BLaER1 (cell line): ENCODE results near the gene P3H3.

ENCODE experiments used
- H3K27ac ChIP-seq: shearing (Covaris generic); formaldehyde crosslinking; 2 replicates; pipeline ENCODE4 v1.8.1; 2022
- H3K27me3 ChIP-seq: shearing (Covaris generic); formaldehyde crosslinking; 2 replicates; pipeline ENCODE4 v1.8.1; 2022
- H3K36me3 ChIP-seq: shearing (Covaris generic); formaldehyde crosslinking; 2 replicates; pipeline ENCODE4 v1.8.1; 2022
- H3K4me1 ChIP-seq: shearing (Covaris generic); formaldehyde crosslinking; 2 replicates; pipeline ENCODE4 v1.8.1; 2022
- H3K4me2 ChIP-seq: shearing (Covaris generic); formaldehyde crosslinking; 2 replicates; pipeline ENCODE4 v1.8.1; 2022
- H3K4me3 ChIP-seq: shearing (Covaris generic); formaldehyde crosslinking; 2 replicates; pipeline ENCODE4 v1.8.1; 2022
- H3K9ac ChIP-seq: shearing (Covaris generic); formaldehyde crosslinking; 2 replicates; pipeline ENCODE4 v1.8.1; 2022
- H3K9me3 ChIP-seq: shearing (Covaris generic); formaldehyde crosslinking; 2 replicates; pipeline ENCODE4 v1.8.1; 2022
- H4K20me1 ChIP-seq: shearing (Covaris generic); formaldehyde crosslinking; 2 replicates; pipeline ENCODE4 v1.8.1; 2022
- Cebpa-rat ChIP-seq: shearing (Covaris generic); IDR thresholded peaks from 2 replicates; pipeline ENCODE4 v1.8.1; 2022

P3H3 gene

GRCh38 chr12:6826125-6826733 is 2.0 kb upstream of the P3H3 start:
- peaks cover 35% of the 10 kb centered on the region for H3K4me1 ChIP-seq
- no peaks in the 10 kb centered on the region for H3K9me3 ChIP-seq
- H4K20me1 ChIP-seq: peaks cover 74% of the 10 kb centered on the region
- no peak overlapping the region for H3K27ac ChIP-seq
- peak overlapping the region; percentile 63; the same call in 1 of the 2 replicates for H3K4me2 ChIP-seq
- peaks cover 99% of the 10 kb centered on the region for H3K27me3 ChIP-seq
- H3K4me3 ChIP-seq: no peak overlapping the region
- no peak overlapping the region for H3K9ac ChIP-seq
- no peak for TF ChIP-seq Cebpa-rat
- H3K36me3 ChIP-seq: no peaks in the 10 kb centered on the region

- Histone ChIP-seq H3K27ac (no peak overlapping the region), H3K36me3 (no peaks in the 10 kb centered on the region), H3K9ac (no peak overlapping the region), H3K4me1 (peaks cover 32% of the 10 kb centered on the region), H3K4me3 (0 out of 2 replicates have a peak overlapping the region, but pooled peaks have one; percentile 14), H4K20me1 (peaks cover 80% of the 10 kb centered on the region), H3K9me3 (no peaks in the 10 kb centered on the region), H3K4me2 (peak overlapping the region; percentile 63), H3K27me3 (peaks cover 99% of the 10 kb centered on the region)
- no peak for TF ChIP-seq Cebpa-rat
These were observed 1.3 kb upstream of the P3H3 start for GRCh38 chr12:6826734-6827436.

DNA sequence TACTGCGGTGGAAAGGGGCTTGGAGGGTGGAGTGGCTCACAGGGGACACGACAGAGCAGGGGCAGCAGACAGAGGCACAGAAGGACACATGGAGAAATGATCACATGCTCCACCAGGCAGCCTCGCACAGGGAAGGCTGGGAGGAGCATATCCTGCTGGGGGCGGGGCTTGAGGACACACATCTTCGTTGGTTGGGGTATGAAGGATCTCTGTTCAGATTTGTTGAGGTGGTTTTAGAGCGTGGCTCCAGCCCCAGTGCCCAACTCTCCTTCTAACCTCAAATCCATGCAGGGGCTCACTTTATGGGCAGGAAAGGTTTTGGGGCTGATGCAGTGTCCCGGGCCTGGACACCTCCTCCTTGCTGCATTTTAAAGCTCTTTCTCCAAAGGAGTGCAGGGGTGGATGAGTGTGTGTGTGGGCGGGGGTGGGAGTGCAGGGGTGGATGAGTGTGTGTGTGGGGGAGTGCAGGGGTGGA is 733 bp upstream of the P3H3 start:
- H3K27ac ChIP-seq: no peak overlapping the region
- H3K9ac ChIP-seq: no peak overlapping the region
- no peaks in the 10 kb centered on the region for H3K9me3 ChIP-seq
- peaks cover 80% of the 10 kb centered on the region for H4K20me1 ChIP-seq
- no peak for TF ChIP-seq Cebpa-rat
- no peak overlapping the region for H3K4me3 ChIP-seq
- peaks cover 99% of the 10 kb centered on the region for H3K27me3 ChIP-seq
- H3K4me1 ChIP-seq: peaks cover 30% of the 10 kb centered on the region
- peak overlapping the region; percentile 63 for H3K4me2 ChIP-seq
- H3K36me3 ChIP-seq: no peaks in the 10 kb centered on the region

DNA sequence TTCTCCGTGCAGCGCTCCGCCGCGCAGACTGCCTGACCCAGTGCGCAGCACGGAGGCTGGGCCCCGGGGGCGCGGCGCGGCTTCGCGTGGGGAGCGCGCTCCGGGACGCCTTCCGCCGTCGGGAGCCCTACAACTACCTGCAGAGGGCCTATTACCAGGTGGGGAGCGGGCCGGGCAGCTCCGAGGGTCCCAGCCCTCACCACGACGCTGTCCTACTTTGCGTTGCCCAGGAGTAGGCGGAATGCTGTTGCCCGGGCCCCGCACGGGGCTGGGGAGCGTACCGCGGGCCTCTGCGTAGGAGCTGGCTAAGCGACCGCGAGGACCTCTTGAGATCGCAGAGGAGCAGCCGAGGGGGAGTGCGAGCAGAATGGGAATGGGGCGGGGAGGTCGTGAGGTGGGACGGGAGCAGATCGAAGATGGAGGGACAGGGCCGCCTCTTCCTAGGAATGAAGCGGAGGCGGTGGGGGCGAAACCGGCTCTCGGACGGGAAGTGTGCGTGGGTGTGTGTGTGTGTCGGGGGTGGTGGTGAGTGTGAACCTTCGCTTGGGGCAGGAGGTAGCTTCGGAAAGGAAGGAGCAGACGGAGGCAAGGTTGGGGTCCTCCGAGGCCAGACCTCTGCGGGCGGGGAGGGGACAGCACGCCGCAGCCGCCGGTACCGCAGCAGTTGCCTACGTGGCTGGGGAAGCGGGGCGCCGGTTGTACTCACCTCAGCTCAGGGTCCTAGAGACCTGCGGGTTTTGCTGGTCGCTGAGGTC is 751 bp downstream of the P3H3 start:
- peak overlapping the region; percentile 93 for H3K4me2 ChIP-seq
- peaks cover 98% of the 10 kb centered on the region for H3K27me3 ChIP-seq
- H3K9ac ChIP-seq: peak overlapping the region; percentile 61
- peaks cover 30% of the 10 kb centered on the region for H3K4me1 ChIP-seq
- H3K9me3 ChIP-seq: no peaks in the 10 kb centered on the region
- H3K27ac ChIP-seq: no peak overlapping the region
- no peaks in the 10 kb centered on the region for H3K36me3 ChIP-seq
- TF ChIP-seq Cebpa-rat: no peak
- H4K20me1 ChIP-seq: peaks cover 71% of the 10 kb centered on the region
- H3K4me3 ChIP-seq: peak overlapping the region; percentile 68

DNA sequence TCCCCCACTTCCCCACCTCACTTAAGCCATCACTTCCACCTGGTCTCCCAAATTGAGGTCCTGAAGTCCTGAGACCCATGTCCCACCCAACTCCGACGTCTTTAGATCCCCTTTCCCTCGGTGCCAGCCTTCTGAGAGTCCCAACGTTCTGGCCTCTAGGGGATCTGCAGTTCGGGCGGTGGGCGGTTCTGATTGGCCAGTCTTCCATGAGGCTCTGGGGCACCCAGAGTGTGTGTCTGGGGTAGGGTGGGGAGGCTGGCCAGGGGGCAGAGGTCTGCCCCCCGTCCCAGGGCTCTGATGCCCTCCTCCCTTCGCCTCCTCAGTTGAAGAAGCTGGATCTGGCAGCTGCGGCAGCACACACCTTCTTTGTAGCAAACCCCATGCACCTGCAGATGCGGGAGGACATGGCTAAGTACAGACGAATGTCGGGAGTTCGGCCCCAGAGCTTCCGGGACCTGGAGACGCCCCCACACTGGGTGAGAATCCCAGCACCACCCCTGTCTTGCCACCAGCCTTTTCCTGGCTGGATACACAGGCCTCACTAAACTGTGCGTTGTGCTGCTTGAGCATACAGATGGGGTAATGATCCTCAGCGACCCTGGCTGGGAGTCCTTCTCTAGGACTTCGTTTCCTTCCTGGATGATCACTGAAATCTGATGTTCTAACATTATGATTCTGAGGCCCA is 1.5 kb downstream of the P3H3 start:
- H3K9ac ChIP-seq: no peak overlapping the region
- H3K9me3 ChIP-seq: no peaks in the 10 kb centered on the region
- peaks cover 98% of the 10 kb centered on the region for H3K27me3 ChIP-seq
- TF ChIP-seq Cebpa-rat: no peak
- peaks cover 68% of the 10 kb centered on the region for H4K20me1 ChIP-seq
- H3K4me2 ChIP-seq: peak overlapping the region; percentile 93
- peak overlapping the region; percentile 68 for H3K4me3 ChIP-seq
- no peaks in the 10 kb centered on the region for H3K36me3 ChIP-seq
- H3K27ac ChIP-seq: no peak overlapping the region
- H3K4me1 ChIP-seq: peaks cover 30% of the 10 kb centered on the region

DNA sequence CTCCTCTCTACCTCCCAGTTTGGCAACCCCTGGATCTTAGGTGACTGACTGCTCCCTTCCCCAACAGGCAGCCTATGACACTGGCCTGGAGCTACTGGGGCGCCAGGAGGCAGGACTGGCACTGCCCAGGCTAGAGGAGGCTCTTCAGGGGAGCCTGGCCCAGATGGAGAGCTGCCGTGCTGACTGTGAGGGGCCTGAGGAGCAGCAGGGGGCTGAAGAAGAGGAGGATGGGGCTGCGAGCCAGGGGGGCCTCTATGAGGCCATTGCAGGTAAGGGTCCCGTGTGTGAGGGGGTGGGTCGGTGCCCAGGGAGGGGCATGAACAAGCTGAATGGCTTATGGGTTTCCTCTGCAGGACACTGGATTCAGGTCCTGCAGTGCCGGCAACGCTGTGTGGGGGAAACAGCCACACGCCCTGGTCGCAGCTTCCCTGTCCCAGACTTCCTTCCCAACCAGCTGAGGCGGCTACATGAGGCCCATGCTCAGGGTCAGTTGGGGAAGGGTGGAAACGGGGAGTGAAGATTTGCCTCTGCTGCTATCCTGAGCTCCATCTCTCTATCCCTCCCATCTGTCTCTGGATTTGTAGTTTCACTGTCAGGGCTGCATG is 2.2 kb downstream of the P3H3 start:
- Histone ChIP-seq H3K4me3 (no peak overlapping the region), H3K9me3 (no peaks in the 10 kb centered on the region), H3K27ac (no peak overlapping the region), H3K9ac (no peak overlapping the region), H3K4me1 (peaks cover 30% of the 10 kb centered on the region), H3K27me3 (peaks cover 96% of the 10 kb centered on the region), H4K20me1 (peaks cover 61% of the 10 kb centered on the region), H3K4me2 (no peak overlapping the region), H3K36me3 (no peaks in the 10 kb centered on the region)
- TF ChIP-seq Cebpa-rat: no peak

DNA sequence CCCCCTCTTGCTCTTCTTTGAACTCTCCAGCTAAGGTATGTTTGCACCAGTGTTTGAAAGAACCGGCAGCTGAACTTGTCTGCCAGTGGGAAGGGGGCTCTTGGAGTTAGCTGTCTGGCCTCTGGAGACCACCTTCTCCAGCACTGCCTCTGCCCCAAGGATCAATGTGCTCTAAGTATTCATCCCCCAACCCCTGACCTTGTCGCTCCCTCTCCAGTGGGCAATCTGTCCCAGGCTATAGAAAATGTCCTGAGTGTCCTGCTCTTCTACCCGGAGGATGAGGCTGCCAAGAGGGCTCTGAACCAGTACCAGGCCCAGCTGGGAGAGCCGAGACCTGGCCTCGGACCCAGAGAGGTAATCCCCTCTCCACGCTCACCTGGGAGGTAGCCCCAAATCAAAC is 2.8 kb downstream of the P3H3 start:
- TF ChIP-seq Cebpa-rat: no peak
- no peaks in the 10 kb centered on the region for H3K36me3 ChIP-seq
- peaks cover 55% of the 10 kb centered on the region for H4K20me1 ChIP-seq
- H3K9ac ChIP-seq: no peak overlapping the region
- H3K4me3 ChIP-seq: no peak overlapping the region
- peaks cover 30% of the 10 kb centered on the region for H3K4me1 ChIP-seq
- no peak overlapping the region for H3K4me2 ChIP-seq
- H3K9me3 ChIP-seq: no peaks in the 10 kb centered on the region
- peaks cover 90% of the 10 kb centered on the region for H3K27me3 ChIP-seq
- no peak overlapping the region for H3K27ac ChIP-seq

DNA sequence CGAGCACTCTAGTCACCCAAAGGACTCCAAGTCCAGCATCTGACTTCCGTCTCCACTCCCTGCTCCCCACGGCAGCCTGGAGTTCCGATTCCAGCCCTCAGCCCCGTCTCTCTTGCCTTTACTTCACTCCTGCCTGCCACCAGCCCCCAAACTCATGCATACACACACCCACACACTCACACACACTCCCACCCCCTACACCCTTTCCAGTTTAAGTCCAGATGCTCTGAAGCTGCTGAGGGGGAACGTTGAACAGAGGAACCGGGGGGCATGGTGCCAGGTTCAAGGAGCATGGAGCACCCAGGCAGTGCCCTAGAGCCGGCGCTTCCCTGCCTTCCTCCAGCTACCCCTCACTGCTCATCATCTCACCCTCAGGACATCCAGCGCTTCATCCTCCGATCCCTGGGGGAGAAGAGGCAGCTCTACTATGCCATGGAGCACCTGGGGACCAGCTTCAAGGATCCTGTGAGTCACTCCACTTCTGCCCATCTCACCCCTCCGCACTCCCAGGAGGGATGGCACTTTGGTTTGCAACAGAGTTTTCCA is 3.3 kb downstream of the P3H3 start:
- Histone ChIP-seq H3K4me1 (peaks cover 29% of the 10 kb centered on the region), H3K4me3 (no peak overlapping the region), H3K27me3 (peaks cover 85% of the 10 kb centered on the region), H3K4me2 (no peak overlapping the region), H4K20me1 (peaks cover 50% of the 10 kb centered on the region), H3K9ac (no peak overlapping the region), H3K27ac (no peak overlapping the region), H3K36me3 (no peaks in the 10 kb centered on the region), H3K9me3 (no peaks in the 10 kb centered on the region)
- no peak for TF ChIP-seq Cebpa-rat

- H3K9me3 ChIP-seq: no peaks in the 10 kb centered on the region
- H3K36me3 ChIP-seq: no peaks in the 10 kb centered on the region
- H4K20me1 ChIP-seq: peaks cover 44% of the 10 kb centered on the region
- H3K4me3 ChIP-seq: no peak overlapping the region
- H3K9ac ChIP-seq: no peak overlapping the region
- no peak overlapping the region for H3K4me2 ChIP-seq
- no peak for TF ChIP-seq Cebpa-rat
- H3K27me3 ChIP-seq: peaks cover 83% of the 10 kb centered on the region
- no peak overlapping the region for H3K27ac ChIP-seq
- peaks cover 23% of the 10 kb centered on the region for H3K4me1 ChIP-seq
These were observed 3.9 kb downstream of the P3H3 start for GRCh38 chr12:6832125-6832524.
